ENCODE data around the gene ANKRD10.

ANKRD10 gene

DNA sequence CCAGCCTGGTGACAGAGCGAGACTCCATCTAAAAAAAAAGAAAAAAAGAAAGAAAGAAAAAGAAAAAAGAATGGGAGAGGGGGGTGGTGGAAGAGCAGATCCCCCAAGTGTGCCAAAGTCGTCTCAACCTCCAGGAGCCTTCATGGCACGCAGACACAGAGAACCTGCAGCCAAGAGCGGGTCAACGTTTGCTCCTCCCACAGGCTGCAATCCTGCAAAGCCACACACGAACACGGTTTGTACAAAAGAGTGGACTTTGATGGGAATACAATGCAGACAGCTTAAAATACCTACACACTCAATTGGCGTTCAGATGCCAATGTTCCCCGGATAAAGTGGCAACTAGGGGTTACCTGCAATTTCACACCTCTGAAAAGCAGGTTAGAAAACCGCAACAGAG lies 29.4 kb downstream of the ANKRD10 start:
- DNase-seq = no peak

DNA sequence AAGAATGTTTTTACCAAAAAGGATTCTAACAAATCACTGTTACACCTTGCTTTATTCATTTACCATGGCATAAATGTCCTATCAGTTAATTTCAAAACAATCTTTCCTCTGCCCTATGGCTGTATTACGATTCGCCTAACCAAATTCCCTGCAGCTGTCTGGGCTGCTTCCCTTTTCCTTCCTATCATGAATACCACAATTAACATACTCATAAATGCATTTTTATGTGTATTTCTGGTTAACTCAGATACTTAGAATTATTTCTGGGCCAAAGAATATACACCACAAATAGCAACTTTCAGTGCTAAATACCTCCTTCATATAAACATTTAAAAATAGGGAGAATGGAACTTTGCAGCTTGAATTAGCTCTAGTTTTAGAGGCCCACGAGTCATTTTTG lies 30.4 kb downstream of the ANKRD10 start:
- no peak for DNase-seq

DNA sequence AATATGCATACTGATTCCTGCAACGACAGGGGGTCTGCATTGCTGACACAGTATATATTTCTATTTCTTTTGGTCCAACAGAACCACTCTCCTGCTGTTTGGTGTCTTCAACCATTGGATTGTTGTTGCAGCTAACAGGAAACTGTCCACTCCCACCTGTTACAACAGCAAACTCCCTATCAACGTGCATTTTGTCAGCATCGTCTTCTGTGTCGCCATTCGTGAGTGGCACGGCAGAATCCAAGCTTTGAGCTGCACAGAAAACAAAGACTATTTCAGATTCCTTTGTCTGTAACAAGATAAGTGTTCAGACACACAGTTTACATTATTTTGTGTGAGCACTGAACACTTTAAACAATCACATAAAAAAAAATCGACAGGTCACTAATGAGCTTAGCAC lies 31.3 kb downstream of the ANKRD10 start:
- DNase-seq = no peak

DNA sequence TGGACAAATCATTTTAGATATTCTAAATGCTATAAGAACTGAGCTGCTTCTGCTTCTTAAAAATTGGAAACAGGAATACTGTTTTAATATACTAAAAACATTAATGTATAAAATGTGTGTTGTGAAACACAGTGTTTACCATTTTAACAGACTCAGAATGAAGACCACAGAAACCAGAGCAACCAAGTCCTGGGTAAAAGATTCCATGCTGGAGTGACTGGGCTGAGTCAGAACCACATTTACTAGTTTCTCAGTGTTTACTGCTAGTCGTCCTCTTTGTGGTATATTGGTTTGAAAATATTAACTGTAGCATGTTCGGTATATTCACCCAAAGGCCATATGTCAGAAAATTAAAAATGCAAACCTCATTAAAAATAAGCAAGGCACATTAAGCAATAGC lies 31.9 kb downstream of the ANKRD10 start:
- no peak for DNase-seq

DNA sequence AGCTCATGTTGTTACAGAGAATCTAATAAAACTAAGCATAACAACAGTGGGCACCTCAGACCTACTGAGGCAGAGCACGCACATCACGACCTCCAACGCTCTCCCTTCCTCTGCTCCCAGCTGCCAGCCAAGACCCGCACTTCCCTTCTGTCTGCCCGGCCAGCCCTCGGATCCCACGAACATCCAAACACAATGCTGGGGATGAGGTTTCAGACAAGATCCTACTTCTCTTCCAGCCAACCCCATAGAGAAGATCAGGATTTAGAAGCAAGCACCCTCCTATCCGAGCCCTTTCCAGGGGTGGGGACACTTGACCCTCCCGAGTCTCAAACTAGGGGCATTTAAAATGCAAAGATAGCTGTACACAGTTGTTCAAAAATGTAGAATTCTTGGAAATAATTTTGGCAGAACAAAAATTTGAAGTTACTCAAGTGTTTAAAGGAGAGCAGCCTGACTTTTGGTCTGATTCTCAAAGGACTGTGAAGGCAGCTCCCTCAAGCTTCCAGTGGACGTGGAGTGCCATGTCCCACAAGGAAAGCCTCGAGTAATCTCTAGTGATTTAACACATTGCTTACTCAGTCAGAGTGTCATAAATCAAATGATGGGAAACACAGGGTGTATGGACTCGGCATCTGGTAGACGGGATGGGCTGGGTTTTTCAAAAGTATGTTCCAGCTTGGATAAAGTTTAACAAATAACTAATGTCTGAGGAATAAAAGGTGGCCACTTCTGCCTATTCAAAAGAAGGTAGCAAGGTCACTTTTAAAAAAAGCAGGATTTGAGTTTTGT lies 32.8 kb downstream of the ANKRD10 start:
- no peak for DNase-seq

DNA sequence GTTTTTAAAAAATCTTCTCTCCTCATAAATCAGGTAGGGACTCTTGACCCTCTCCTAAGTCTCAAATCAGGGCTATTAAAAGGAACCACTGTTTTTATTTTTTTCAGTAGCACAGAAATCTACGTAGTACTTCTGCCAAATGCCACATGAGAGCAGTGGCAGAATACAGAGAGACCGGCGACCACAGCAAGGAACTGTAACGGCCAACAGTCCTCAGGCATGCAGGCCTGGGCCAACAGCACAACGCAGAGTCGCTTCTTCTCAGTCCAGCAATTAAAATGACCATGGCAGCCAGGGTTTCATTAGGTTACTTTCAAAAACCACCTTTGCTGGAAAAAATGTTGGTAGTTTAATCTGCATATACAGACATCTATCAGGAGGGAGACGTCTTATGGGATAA lies 34.2 kb downstream of the ANKRD10 start:
- no peak for DNase-seq

DNA sequence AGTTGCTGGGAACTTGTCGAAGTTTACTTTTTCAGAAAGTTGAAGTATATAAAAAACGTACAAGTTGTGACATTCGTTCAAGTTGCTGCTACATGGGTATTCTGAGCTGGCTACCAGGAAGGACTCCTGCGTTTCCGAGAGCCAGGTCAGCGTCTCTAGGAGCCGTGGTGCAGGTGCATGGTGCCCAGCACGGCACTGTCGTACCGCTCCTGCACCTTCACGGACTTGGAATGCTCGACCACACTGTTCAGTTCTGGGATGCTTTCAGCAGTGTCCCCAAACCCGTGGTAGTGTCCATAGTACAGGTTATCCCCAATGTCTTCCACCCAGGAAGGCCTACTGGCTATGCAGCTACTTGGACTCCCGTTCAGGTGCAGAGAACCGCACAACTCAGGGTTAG lies 35.4 kb downstream of the ANKRD10 start:
- DNase-seq = no peak

DNA sequence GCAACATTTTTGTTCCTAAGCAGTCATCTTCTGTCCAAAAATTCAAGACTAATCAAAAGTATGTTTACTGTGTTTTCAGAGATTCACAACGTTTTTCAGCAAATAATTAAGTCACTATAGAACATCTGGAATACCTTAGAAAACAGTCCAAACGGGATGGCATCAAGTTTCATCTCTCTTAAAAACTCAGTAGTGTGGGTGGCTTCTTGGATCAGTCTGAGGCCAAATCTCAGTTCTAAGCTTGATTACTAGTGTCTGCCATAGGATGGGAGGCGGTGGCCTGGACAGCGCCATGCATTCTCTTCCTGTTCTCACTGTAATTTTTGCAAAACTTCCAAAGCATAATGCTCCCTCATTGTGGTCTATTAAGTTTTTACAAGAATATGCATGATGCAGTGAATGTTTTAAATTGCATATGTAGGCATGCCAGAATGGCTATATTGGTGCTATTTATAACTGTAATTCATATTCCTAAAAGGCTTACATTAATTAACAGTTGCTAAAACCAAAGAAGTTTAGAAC lies 37.1 kb downstream of the ANKRD10 start:
- no peak for DNase-seq

DNA sequence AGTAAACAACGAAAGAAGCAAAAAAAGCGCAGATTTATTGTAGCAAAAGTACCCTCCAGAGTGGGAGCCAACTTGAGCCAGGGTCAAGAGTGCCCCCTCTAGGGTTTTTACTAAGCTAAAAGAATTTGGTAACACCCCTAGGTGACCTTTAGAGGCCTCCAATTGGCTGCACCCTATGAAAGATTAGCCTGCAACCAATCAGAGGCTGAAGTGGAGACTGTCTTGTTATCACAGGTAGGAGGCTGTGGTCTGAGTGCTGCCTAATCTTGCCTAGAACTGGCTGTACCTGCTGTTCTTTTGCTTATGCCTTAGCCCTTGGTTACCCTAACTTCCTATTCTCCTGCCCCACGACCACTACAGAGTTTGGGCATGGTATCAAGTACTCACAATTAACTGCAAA lies 38.3 kb downstream of the ANKRD10 start:
- no peak for DNase-seq

DNA sequence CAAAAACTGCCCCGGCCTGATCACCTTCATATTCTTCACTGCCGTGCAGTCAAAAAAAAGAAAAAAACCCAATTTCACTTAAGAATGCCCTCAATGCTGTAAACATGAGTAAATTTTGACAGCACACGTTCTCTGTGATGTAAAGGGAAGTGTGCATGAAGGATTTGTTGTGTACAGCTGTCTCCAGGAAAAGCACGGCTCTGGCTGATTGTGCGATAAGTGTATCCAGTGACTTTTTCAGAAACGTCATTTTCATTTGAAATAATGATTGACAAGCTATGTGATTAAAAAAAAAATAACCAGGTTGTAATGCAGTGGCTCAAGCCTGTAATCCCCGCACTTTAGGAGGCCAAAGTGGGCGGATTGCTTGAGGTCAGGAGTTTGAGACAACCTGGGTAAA lies 39.6 kb downstream of the ANKRD10 start:
- DNase-seq = no peak

DNA sequence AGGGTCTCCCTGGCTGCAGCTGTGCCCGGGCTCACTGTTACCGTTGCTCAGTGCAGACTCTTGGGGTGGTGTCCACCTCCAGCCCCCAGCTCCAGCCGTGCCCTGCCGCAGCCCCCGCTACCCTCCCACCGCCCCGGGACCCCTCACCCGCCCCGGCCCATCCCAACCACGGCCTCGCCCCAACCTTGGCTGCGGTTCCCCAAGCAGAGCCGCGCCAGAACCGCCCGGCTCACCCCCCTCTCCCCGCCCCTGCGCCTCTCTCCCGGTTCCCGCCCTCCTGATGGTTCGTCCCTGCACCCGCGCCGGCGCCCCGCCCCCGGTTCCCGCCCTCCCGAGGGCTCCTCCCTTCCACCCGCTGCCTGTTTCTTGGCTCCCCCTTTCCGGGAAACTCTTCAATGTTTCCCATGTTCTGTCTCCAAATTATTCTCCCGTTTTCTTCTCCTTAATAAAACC lies 40.3 kb downstream of the ANKRD10 start:
- peak; percentile 91 for DNase-seq

DNA sequence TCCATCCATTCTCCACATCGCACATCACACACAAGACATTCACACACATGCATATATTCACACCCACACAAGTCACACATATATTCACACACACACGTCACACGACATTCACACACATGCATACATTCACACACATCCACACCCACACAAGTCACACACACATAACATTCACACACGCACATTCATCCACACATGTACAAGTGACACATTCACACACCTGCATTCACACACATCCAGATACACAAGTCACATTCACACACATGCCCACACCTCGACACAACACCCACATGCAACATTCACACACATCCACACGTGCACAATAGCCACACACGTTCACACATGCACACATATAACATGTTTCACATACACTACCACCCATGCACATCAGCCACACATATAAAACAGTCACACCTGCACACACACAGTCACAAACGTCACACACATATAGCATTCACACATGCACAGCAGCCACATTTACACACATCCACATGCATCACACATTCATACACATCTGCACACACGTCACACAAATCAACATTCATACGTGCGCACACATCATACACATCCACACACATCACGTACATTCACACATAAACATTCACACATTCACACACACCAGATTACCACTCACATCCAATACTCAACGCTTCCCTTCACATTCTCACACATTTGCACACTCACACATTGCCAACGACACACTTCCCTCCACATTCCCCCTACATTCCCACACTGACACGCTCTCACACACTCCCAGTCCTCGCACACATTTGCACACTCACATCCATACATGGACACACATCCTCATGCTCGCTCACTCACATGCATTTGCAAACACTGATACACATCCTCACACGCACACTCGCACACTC lies 41.0 kb downstream of the ANKRD10 start:
- DNase-seq = no peak

DNA sequence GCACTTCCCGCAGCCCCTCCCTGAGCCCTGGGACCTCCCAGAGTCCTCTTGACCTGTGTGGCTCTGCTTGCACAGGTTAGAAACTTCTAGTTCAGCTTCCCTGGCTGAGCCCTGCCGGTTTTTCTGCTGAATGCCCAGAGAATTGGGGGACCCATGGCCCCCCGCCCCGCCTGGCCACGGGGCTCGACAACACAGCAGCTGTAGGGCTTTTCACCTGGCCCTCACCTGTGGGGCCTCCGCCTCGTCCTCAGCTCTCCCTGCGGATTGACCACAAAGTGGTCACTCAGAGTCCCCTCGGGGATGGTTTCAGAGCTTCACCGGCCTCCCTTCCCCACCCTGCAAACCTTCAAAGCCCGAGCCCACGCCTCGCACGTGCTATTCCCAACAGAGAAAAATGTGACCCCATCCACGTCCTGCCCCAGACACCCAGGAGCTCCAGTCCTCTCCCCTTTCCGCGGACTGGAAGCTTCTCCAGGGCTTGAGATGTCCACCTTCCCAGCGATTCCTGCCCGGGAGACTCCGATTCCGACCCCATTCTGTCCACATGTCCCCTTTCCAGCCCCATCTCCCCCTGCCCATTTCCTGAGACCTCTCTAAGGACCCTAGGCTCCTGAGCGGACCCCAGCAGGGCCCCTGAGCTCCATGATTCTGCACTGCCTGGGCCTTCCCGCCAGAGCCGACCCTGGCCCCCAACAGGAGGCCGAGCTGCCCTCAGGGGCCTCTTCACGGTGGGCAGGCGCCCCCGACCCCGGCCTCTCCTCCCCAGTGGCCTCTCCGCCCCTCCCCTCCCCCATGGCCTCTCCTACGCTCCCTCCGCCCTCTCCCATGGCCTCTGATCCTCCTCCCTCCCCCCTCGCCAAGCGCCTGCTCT lies 41.9 kb downstream of the ANKRD10 start:
- no peak for DNase-seq

DNA sequence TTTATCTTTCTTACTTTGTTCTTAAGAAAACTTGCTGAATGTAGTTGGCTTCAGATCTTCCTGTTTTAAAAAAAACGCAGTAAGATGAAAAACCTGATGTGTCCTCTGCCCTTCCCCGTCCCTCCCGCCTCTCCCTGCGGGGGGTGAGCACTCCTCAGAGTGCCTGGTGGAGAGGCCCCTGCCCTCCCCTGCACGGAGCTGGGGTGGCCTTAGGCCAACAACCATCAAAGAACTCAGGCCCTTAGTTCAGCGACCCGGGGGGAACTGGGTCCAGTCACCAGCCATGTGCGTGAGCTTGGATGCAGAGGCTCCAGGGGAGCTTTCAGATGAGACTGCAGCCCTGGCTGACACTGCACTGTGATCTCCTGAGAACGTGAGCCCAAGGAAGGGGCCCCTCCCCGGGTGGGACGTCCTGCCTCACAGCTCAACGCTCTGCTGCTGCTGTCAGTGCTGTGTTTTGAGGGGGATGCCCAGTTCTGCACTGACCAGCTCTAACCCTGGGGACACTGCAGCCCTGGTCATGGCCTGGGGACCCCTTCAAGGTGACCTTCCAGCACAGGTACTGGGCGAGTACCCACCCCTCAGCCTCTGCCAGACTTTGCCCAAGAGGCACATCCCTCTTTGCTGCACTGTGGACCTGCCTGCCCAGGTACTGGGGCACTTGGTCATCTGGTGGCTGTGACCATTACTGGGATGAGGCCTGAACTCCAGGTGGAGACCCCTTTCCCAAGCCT lies 42.7 kb downstream of the ANKRD10 start:
- no peak for DNase-seq

DNA sequence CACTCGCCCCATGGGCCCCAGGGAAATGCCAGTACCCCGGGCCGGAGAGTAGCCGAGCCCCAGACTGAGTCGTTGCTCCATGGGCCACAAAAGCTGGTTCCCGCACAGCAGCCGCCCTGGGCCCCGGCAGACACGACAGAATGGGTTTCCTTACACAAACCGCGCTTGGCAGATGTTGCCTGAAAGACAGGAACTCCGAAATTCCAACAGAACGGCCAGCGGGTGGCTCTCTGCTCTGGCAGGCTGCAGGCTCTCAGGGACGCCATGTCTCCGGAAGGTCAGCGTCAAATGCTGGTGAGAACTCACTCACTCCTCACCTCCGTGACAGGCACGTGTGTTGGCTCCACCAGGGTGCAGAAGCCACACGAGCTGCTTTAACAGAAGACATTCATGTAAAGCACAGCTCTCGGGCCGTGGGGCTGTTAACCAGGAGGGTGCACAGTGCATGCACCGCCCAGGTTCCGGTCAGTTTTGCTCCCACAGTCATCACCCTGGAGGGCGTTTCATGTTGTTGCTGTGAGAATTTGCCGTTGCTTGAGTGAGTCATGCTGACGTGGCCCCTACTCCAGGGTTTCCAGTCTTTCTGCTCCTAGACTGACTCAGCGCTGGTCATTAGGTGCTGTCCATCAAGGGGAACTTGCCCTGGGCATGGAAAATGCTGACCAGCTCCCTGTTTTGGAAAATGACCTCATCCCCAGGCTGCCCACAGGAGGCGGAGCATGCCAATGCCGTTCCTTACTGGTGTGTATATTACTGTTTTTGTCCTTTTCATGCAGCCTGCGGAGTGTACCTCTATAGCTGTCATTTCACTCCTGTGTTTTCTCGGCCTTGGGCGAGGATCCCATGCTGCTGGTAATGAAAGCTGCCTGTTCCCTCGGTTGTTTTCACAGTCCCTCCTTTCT lies 44.8 kb downstream of the ANKRD10 start:
- DNase-seq = peak; percentile 72

DNA sequence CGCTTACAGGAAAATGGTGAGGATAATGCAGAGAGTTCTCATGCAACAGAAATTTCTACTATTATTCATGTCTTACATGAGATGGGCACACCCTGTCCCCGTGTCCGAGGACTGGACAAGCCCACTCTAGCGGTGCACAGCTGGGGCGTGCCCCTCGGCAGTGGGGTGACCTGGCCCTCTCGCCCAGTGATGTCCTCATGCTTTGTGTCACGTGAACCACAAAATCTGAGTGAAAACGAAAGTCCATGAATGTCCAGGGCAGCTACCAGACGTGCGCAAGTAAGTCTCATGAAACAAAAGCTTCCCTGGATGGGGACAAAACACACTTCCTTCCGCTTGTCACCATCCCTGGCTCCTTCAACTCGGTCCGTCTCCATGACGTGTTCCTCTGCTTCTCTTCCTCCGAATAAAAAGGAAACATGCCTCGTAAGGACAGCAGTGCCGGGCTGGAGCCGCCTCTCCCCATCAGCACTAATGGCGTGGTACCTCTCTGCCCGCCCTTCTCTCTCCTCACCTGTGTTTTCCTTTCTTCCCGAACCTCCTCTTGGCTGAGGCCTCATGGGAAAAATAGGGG lies 45.6 kb downstream of the ANKRD10 start:
- no peak for DNase-seq

DNA sequence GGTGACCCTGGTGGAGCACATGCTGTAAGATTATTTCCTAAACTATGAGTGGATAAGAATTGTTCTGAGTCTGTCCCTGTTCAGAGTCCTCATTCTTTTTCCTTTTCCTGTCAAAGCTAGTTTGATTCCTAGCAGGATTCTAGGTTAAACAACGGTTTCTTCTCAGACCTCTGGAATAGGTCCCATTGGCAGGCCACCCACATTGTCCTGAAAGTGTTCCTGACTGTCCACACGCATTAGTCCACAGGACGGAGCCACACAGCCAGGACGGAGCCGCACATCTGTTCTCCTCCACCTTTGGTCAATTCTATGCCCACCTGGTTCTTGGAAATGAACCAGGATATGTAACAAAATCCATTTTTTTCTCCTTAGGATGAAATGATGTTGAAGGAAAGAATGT lies 46.1 kb downstream of the ANKRD10 start:
- DNase-seq = no peak

DNA sequence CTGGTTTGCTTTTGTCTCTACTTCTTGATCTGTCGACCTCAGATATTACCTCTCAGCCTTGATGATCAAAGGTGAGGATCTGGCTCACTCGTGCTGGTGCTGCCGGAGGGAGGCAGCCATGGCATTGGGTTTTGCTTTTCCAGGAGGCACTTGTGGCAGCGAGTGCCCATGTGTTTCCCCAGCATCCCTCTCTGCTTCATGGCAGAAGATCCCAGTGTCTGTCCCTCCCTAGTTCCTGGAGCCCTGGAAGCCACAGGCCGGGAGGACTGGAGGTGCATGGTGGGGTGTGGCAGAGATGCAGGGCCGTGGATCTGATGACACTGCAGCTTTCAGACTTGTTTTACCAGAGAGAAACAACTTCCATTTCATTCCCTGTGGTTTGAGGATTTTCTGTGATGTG lies 47.5 kb downstream of the ANKRD10 start:
- no peak for DNase-seq

DNA sequence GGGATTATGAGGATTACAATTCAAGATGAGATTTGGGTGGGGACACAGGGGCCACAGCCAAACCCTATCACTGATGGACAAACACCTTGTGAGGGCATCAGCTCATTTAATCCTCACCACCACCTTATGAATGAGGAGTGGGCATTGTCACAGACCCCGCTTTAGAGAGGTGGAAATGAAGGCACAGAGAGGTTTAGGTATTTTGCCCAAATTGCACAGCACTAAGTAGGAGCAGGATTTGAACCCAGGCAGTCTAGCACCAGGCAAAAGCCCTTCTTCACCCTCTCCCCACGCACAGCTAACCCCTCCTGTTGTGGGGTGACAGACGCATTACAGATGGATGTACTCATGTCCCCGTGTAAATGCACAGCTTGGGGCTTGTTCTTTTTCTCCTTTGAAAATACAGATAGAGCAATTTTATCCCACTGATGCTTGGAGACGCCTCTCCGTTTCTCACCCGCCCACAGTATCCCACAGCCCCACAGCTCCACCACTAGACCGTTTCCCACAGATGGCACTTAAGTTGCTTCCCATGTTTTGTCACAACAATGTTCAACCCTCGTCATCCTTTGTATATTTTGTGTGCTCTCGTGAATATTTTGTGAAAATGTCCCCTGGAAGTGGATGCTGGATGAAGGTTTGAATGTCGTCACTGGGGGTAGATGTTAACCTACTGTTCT lies 48.2 kb downstream of the ANKRD10 start:
- no peak for DNase-seq

DNA sequence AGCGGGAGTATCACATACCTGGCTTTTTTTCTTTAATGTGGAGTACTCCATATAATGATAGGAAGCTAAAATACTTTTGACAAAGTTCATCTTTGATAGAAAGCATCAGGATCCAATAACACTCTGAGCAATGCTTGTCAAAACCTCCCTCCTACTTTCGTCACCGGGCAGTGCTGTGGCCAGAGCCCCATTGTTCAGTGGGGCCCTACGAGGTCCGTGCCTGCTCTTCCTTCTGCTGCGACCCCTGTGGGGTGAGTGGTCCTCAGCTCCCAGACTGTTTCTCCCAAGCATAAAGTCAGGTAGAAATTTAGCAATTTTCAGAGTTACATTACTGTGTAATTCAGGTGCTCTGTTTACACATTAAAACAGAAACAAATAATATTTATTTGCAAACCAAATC lies 51.2 kb downstream of the ANKRD10 start:
- no peak for DNase-seq

All from eye (tissue), 1 donor.